ENCODE measurements around the gene SDS.

SDS gene

DNA sequence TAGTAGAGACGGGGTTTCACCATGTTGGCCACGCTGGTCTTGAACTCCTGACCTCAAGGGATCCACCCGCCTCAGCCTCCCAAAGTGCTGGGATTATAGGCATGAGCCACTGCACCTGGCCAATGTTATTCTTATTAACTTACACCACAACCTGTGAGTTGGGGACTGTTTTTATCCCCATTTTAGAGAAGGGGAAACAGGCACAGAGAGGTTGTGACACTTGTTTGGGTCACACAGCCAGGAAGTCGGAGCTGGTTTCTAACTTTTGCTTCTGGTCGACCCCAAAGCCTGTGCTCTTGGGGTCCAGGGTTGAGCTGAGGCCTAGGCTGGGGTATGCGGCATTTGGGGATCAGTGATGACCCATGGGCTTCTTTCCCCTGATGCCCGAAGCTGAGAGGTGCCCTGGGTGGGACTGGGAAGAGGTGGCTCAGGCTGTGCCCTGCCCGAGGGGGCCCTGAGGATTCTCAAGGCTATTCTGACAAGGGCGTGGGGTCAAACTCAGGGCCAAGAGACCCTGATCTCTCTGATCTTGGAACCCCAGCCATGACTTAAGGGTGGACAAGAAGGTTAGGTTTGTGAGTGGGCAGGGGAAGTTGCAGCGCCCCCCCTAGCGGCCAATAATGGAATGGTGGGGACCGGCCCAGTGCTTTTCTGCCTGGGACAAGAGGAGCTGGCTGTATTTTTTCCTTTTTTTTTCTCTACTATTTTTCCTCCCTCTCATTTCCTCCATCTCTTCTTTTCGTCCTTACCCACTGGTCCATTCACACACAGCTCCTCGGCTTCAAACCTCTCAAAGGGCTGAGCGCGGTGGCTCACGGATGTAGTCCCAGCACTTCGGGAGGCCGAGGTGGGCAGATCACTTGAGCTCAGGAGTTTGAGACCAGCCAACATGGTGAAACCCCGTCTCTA, 21.5 kb upstream of the SDS start:
- DNase-seq (ENCODE audit: low read depth) = peak; percentile 20

DNA sequence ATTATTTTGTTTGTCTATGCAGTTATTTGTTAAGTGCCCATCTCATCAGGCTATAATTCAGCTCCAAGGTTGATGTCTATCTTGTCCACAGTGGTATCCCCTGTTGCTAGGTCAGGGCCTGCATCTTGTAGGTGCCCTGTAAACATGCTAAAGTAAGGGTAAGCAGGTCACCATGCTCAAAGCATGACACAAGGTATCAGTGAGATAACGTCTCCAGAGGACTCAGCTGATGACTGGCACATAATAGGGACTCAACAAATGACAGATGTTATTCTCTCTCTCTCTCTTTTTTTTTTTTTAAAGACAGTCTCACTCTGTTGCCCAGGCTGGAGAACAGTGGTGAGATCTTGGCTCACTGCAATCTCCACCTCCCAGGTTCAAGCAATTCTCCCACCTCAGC, 20.8 kb upstream of the SDS start:
- DNase-seq (ENCODE audit: low read depth) = no peak

DNA sequence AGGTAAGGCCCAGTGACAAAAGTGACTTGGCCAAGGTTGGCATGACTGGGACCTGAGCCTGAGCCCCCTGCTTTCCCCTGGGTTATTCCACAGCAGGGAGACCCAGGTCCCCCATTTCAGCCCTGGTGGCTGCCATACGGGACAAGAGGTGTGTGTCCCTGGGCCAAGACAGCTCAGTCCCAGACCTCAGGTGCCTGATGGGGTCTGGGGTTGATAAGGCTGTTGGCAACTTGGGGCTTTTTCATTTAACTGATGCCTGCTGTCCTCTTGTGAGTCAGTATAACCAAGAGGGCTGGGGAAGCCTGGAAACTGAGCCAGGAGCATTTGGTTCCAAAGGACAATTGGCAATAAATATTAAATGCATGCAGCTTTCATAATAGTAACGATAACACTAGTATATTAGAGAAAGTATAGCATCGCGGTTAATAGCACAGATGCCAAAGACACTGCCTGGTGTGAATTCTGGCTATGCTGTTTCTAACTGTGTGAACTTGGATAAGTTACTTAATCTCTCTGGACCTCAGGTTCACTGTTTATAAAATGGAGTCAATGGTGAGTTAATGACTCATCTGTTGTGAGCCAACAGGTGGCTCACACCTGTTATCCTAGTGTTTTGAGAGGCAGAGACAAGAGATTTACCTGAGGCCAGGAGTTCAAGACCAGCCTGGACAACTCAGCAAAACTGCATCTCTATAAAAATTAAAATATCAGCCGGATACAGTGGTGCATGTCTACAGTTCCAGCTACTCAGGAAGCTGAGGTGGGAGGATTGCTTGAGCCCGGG, 19.4 kb upstream of the SDS start:
- DNase-seq (ENCODE audit: low read depth) = no peak

DNA sequence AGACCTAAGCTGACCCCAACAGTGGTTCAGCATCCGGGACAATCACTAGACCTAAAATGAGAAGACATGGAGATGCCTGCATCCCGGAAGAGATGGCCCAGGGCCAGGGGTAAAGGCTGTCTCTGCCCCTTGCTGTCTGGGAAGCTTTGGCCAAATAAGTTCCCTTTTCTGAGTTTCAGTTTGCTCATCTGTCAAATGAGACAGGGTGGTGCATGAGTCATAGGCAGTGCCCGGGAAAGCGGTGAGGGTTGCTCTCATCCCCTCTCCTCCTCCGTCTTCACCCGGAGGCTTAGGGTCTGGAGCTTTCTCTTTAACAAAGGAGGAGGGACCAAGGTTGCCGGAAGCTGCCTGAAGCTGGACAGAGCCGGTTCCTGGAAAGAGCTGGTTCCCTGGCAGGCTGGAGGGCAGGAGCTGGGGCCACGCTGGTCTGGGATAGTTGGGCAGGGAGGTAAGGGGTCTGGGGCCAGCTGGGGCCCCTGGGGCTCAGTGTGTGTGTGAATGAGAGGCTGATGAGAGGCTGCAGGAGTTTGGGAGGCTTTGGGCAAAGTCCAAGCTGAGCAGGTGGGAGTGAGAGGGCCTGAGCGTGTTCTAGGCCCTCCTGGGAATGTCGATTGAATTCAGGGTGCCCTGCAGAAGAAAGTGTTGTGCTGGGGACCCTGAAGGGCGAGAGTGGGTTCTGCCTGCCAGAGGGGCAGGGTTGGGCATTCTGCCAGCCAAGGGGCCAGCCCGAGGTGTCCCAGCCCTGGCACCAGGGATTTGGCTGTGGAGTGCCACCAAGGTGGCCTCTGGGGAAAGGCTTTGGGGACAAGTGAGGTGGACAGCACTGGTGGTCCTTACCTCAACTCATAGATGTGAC, 18.6 kb upstream of the SDS start, which contains the start of gene SDSL:
TSS of gene SDSL (plus strand) at position 351 of the 856 bp plus-strand sequence. CDS start 5,603 bp downstream, outside the sequence.
- DNase-seq (ENCODE audit: low read depth) = no peak

DNA sequence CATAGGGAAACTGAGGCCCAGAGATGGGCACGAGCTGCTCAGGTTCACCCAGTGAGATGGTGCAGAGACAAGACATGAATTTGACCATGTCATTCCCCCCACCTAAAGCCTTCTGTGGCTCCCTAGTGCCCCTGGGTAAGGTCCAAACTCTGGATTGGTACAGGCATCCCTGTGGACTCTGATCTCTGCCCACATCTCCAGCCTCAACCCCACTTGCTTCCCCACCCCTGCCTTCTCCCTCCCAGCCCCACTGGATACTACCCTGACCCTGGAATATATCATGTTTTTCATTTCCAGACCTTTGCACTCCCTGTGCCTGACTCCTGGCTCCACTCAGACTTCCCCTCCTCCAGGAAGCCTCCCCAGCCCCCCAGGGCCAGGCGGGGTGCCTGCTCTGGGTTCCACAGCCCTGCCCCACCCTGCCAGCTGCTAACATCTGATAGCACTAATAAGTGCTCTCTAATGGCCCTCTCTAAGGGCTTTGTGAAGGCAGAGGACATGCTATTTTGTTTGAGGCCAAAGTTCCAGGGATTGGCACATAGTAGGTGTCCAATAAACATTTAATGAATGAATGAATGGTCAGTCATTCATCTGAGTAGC, 17.4 kb upstream of the SDS start:
- no peak for DNase-seq (ENCODE audit: low read depth)

DNA sequence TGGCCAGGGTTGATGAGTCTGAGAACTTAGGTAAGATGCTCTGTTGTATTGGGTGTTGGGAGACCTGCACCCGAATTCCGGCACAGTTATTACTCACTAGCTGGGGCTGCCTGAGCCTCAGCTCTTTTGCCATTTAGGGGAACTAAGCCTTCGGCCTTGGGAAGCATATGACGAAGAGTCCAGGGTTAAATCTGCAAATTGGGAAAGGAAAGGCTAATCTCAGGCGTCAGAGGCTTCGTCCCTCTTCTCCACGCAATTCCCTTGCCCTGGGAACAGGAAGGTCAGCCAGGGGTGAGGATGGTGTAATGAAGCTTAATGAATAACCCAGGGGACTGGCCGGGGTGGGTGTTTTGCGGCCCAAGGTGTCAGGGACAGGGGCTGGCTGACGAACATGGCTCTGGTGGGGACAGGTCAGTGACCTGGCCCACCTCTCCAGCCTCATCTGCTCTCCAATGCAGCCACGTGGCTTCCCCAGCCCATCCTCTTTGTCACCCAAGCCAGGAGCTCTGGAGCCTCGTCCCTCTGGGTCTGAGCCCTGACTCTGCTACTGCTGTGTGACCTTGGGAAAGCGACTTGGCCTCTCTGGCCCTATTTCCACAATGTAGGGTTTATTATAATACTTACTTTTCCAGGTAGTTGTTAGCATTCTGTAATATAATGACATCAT, 14.7 kb upstream of the SDS start:
- DNase-seq (ENCODE audit: low read depth) = no peak

DNA sequence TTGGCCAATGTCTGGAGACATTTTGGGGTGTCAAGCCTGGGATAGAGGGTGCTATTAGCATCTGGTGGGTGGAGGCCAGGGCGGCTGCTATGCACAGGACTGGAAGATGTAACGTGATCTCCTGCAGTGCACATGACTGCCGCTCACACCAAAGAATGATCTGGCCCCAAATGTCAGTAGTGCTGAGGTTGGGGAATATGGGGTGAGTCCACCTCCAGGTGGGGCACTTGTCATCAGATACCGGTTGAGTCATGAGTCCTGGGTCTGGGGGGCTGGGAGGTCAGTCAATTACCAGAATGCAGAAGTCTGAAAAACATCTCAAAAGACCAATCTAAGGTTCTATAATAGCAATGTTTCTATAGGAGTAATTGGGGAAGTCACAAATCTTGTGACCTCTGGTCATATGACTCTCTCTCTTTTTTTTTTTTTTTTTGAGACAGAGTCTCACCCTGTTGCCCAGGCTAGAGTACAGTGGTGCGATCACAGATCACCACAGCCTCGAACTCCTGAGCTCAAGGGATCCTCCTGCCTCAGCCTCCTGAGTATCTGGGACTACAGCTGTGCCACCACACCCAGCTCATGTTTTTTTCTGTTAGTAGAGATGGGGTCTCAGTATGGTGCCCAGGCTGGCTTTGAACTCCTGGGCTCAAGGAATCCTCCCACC, 12.5 kb upstream of the SDS start:
- no peak for DNase-seq (ENCODE audit: low read depth)

DNA sequence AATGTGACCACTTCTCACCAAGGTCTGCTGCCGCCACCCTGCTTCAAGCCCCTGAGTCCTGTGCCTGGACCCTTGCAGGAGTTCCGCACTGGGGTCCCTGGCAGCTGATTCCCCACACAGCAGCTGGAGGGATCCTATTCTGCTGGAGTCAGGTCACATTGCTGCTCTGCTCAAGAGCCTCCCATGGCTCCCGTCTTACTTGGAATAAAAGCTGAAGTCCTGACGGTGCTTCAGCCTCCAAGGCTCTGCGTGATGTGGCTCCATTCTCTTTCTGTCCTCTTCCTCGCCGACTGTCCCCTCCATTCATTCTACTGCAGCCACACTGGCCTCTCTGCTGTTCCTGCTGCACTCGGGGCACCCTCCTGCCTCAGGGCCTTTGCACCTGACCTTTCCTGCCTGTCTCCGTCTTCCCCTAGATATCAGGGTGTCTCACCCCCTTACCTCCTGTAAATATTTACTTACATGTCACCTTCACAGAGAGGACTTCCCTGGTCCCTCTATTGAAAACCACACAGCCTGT, 10.9 kb upstream of the SDS start:
- no peak for DNase-seq (ENCODE audit: low read depth)

DNA sequence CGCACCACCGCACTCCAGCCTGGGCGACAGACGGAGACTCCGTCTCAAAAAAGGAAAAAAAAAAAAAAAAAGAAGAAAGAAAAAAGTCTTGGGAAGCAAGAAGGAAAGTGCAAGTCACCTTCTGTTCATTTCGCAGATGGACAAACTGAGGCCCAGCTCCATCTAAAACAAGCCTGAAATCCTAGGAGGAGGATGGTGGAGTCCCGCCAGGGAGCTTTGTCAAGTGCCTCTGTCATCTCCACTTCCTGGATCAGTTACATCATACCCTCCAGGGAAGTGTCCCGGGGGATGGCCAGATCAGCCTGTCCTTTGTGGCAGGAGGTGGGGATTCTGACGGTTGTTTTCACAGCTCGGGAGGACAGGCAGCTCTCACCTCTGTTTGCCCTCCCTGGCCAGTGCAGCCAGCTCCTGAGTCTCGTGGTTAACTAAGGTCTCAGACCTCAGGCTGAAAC, 9.8 kb upstream of the SDS start:
- DNase-seq (ENCODE audit: low read depth) = no peak

DNA sequence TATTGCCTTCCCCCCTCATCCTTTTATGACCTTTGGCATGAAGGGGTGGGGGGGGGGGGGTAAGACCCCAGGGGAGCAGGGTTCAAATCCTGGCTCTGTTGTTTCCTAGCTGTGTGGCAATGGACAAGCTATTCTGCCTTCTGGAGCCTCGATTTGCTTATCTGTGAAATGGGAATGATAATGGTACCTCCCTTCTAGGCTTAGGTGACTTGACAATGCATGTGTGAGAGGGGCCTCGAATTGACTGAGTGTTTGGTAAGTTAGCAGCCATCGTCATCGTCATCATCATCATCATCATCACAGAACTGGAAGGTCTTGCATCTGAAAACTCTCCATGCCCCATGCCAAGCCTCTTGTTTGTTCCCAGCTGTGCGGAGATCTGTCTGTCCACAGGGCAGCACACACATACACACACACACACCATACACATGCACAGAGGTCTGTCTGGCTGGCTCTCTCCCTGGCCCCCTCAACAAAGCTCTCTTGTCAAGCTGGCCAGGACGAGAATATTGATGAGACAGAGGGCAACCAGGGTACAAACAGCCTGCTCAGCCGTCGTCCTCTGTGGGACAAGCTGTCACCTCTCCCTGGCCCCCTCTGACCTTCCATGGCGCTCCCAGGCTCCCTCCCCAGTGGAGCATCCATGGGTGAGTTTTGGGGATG, 5.9 kb upstream of the SDS start:
- no peak for DNase-seq (ENCODE audit: low read depth)

DNA sequence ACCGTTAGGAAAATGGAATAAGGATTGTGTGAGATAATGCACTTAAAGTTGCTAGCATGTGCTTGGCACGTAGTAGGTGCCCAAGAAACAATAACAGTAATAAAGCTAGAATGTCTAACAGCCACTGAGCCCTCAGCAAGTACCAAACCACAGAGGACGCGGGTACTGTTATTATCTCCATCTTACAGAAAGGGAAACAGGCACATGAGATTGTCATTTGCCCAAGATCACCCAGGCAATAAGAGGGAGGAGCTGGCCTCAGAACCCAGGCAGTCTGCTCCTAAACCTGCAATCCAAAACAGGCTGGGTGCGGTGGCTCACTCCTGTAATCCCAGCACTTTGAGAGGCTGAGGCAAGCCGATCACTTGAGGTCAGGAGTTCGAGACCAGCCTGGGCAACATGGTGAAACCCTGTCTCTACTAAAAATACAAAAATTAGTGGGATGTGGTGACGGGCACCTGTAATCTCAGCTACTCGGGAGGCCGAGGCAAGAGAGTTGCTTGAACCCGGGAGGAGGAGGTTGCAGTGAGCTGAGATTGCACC, 5.1 kb upstream of the SDS start:
- no peak for DNase-seq (ENCODE audit: low read depth)

DNA sequence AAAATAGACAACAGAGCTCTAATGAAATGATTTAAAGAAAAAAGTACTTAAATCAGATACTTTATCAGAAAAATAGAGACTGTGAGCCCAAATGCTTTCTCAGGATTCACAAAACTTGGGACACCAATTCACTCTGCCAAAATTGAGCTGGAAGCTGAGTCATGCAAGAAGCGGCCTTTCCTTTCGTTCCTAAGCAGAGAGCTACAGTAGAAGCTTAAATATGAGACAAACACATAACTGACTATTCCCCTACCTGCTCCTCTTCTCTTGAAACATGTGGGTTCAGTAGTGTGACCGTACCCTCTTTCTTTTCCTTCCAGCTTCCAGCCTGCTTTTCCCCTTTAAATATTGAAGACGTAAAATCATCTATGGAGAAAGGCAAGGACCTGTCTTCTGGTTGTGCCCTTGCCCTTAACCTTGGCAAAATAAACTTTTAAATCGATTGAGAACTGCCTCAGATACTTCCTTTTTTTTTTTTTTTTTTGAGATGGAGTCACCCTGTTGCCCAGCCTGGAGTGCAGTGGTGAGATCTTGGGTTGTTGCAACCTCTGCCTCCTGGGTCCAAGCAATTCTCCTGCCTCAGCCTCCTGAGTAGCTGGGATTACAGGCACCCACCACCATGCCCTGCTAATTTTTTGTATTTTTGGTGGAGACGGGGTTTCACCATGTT, 4.4 kb upstream of the SDS start:
- no peak for DNase-seq (ENCODE audit: low read depth)

DNA sequence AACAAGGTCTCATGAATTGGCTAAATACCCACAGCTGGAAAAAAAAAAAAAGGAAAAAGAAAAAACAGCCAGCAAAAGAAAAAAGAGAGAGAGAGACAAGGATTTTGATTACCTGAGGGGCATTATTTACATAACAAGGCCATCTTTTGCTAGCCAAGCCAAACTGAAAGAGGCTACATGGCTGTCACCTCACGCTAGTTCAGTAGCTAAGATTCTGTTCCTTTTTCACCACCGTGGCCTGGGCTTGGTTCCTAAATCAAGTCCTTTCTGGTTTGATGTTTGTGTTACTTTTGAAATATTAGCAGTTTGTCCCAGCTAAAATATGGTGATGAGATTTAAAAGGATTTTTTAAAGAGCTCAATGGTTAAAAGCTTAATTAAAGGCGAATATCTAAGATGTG, 2.0 kb upstream of the SDS start:
- no peak for DNase-seq (ENCODE audit: low read depth)

DNA sequence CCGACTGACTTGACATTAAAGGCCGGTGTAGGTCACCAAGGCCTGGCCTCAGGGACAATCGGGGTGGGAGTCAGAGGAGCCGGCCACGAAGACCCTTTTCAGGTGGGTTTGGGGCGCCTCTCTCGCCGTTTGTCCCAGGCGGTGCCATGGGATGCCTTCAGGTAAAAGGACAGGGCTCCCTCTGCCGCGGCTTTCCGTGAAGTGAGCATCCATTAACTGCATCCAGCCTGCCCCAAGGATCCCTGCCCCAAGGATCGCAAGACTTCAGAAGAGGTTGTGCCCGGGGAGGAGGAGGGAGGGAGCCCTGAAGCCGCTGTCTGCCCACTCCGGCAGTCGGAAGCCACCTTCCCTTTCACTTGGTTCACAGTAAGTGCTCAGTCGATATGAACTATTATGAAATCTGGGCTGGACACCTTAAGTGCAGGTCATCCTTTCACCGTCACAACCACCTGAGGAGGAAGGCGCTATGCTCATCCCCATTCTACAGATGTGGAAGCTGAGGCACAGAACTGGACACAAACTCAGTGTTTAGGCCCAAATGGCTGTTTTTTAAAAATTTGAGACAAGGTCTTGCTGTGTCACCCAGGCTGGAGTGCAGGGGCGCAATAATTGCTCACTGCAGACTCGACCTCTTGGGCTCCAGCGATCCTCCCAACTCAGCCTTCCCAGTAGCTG, 964 bp downstream of the SDS start:
- no peak for DNase-seq (ENCODE audit: low read depth)

DNA sequence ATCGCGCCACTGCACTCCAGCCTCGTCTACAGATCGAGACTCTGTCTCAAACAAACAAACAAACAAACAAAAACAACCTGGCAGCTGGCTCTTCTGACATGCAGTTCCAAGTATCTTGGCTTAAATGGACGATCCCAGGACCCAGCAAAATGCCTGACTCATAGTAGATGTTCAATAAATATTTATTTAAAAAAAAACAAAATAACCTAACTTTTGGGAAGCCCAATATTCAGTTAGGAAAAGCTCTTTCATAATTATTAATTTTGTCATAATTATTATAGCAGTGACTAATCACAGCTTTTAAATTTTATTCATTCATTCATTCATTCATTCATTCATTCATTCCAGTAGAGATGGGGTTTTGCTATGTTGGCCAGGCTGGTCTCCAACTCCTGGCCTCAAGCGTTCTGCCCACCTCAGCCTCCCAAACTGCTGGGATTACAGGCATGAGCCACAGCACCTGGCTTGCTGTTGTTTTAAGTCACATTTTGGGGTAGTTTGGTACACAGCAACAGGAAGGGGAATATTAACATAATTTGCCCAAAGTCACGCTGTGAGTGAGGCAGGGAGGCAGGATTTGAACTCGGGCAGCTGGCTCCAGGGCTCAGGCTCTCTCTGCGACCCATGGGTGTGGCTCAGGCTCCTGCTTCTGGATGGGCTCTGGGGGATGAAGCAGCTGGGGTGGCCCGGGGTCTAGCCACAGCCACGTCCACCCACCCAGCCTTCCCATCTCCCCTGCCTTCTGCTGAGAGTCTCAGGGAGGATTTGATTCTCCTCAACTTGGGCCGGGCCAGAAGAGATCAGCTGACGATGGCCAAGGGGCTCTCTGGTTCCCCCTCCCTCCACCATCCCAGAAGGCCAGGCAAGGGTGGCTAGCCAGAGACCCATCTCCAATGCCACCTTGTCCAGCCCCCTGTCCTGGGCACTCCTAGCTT, 2.4 kb downstream of the SDS start:
- DNase-seq (ENCODE audit: low read depth) = no peak

DNA sequence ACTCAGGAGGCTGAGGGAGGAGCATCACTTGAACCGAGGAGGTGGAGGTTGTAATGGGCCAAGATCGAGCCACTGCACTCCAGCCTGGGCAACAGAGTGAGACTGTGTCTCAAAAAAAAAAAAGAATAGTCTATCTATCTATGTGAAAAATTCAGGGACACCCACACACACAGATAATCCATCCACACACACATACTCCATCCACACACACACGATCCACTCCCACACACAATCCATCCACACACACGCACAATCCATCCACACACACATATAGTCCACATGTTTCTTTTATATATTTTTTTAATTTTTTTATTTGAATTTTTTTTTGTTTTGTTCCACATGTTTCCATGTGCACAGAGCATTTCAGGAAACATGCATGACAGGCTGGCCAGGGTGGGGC, 3.3 kb downstream of the SDS start:
- no peak for DNase-seq (ENCODE audit: low read depth)

DNA sequence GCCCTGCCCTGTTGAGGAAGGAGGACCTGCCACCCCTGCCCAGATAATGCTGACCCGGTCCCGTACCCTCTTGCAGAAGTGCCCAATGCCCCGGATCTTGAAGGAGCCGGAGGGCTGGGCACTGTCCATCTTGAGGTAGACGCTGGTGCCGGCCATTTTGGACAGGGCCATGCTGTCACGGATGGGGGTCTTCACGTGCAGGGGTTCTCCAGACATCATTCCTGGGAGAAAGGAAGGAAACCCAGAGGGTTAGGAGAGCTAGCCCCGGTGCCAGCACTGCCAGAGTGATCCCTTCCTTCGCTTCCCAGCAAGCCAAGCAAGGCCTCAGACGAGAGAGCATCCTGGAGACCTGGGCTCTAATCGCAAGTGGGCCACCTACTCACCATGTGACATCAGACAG, 4.2 kb downstream of the SDS start:
- DNase-seq (ENCODE audit: low read depth) = no peak
